ENCODE results near the gene PABPC1L.

Gene PABPC1L

GRCh38 chr20:44932916-44933315 is 23.1 kb downstream of the PABPC1L start:
- Histone ChIP-seq H3K9ac (ENCODE audit: low read length) (no peak overlapping the region), H3K27me3 (replicated peaks; ENCODE audit: insufficient read depth, low read length) (no peaks in the 10 kb centered on the region), H3K9me2 (replicated peaks; ENCODE audit: insufficient read depth, low read length) (no peaks in the 10 kb centered on the region), H2AFZ (ENCODE audit: low read length) (no peak overlapping the region), H3K79me2 (ENCODE audit: low read length) (no peaks in the 10 kb centered on the region), H3K27ac (ENCODE audit: low read length) (no peak overlapping the region), H3F3A (ENCODE audit: insufficient read depth, low read length) (no peaks in the 10 kb centered on the region), H3K4me1 (ENCODE audit: low read length) (no peaks in the 10 kb centered on the region), H3K4me2 (ENCODE audit: low read depth, low read length) (no peak overlapping the region), H3K9me3 (replicated peaks; ENCODE audit: insufficient read depth, low read length) (no peaks in the 10 kb centered on the region), H3K4me3 (ENCODE audit: low read length) (no peak overlapping the region), H3K36me3 (replicated peaks; ENCODE audit: insufficient read depth, low read length) (no peaks in the 10 kb centered on the region), H4K20me1 (ENCODE audit: insufficient read depth, low read length) (no peaks in the 10 kb centered on the region)
- DNase-seq = no peak
- TF ChIP-seq EZH2phosphoT487 (IDR thresholded peaks at IDR 0.05; ENCODE audit: low read length) (no peak), EZH2 (optimal IDR thresholded peaks at IDR 0.05; ENCODE audit: low read depth, low read length) (no peak), CTCF (IDR thresholded peaks at IDR 0.05; ENCODE audit: low read length) (no peak)

GRCh38 chr20:44936510-44936909 is 26.6 kb downstream of the PABPC1L start:
- Histone ChIP-seq H3K9me2 (replicated peaks; ENCODE audit: insufficient read depth, low read length) (no peaks in the 10 kb centered on the region), H3K9me3 (replicated peaks; ENCODE audit: insufficient read depth, low read length) (no peaks in the 10 kb centered on the region), H3F3A (ENCODE audit: insufficient read depth, low read length) (no peaks in the 10 kb centered on the region), H3K79me2 (ENCODE audit: low read length) (no peaks in the 10 kb centered on the region), H3K4me3 (ENCODE audit: low read length) (no peak overlapping the region), H3K36me3 (replicated peaks; ENCODE audit: insufficient read depth, low read length) (no peaks in the 10 kb centered on the region), H3K9ac (ENCODE audit: low read length) (no peak overlapping the region), H2AFZ (ENCODE audit: low read length) (no peak overlapping the region), H4K20me1 (ENCODE audit: insufficient read depth, low read length) (no peaks in the 10 kb centered on the region), H3K27me3 (replicated peaks; ENCODE audit: insufficient read depth, low read length) (no peaks in the 10 kb centered on the region), H3K4me1 (ENCODE audit: low read length) (no peaks in the 10 kb centered on the region), H3K4me2 (ENCODE audit: low read depth, low read length) (no peak overlapping the region), H3K27ac (ENCODE audit: low read length) (no peak overlapping the region)
- TF ChIP-seq EZH2phosphoT487 (IDR thresholded peaks at IDR 0.05; ENCODE audit: low read length) = no peak
- DNase-seq = no peak

- H3K36me3 ChIP-seq (replicated peaks; ENCODE audit: insufficient read depth, low read length) = no peaks in the 10 kb centered on the region
- no peak overlapping the region for H3K27ac ChIP-seq (ENCODE audit: low read length)
- TF ChIP-seq CTCF (IDR thresholded peaks at IDR 0.05; ENCODE audit: low read length) (no peak), EZH2 (optimal IDR thresholded peaks at IDR 0.05; ENCODE audit: low read depth, low read length) (no peak), EZH2phosphoT487 (IDR thresholded peaks at IDR 0.05; ENCODE audit: low read length) (no peak)
Observed at GRCh38 chr20:44938637-44939036, 28.8 kb downstream of the PABPC1L start.

GRCh38 chr20:44941120-44941691 is 31.3 kb downstream of the PABPC1L start:
- H3K79me2 ChIP-seq (ENCODE audit: low read length) = peaks cover 4% of the 10 kb centered on the region; the same call in 1 of the 2 replicates
- no peaks in the 10 kb centered on the region for H4K20me1 ChIP-seq (ENCODE audit: insufficient read depth, low read length)
- H3K4me2 ChIP-seq (ENCODE audit: low read depth, low read length) = no peak overlapping the region
- H3F3A ChIP-seq (ENCODE audit: insufficient read depth, low read length) = no peaks in the 10 kb centered on the region
- no peak overlapping the region for H2AFZ ChIP-seq (ENCODE audit: low read length)
- no peaks in the 10 kb centered on the region for H3K9me3 ChIP-seq (replicated peaks; ENCODE audit: insufficient read depth, low read length)
- 0 out of 2 replicates have a peak, but pooled peaks cover 6% of the 10 kb centered on the region for H3K36me3 ChIP-seq (replicated peaks; ENCODE audit: insufficient read depth, low read length)
- H3K9ac ChIP-seq (ENCODE audit: low read length) = no peak overlapping the region
- H3K27ac ChIP-seq (ENCODE audit: low read length) = no peak overlapping the region
- DNase-seq = no peak
- no peaks in the 10 kb centered on the region for H3K4me1 ChIP-seq (ENCODE audit: low read length)
- H3K4me3 ChIP-seq (ENCODE audit: low read length) = no peak overlapping the region
- TF ChIP-seq EZH2phosphoT487 (IDR thresholded peaks at IDR 0.05; ENCODE audit: low read length) (no peak), EZH2 (optimal IDR thresholded peaks at IDR 0.05; ENCODE audit: low read depth, low read length) (no peak), CTCF (IDR thresholded peaks at IDR 0.05; ENCODE audit: low read length) (no peak)
- no peaks in the 10 kb centered on the region for H3K27me3 ChIP-seq (replicated peaks; ENCODE audit: insufficient read depth, low read length)
- H3K9me2 ChIP-seq (replicated peaks; ENCODE audit: insufficient read depth, low read length) = no peaks in the 10 kb centered on the region

More at GRCh38 chr20:44938637-44939036, 28.8 kb downstream of the PABPC1L start:
- no peak for DNase-seq
- H4K20me1 ChIP-seq (ENCODE audit: insufficient read depth, low read length) = no peaks in the 10 kb centered on the region
- no peaks in the 10 kb centered on the region for H3K79me2 ChIP-seq (ENCODE audit: low read length)
- no peak overlapping the region for H3K9ac ChIP-seq (ENCODE audit: low read length)
- H2AFZ ChIP-seq (ENCODE audit: low read length) = no peak overlapping the region
- no peak overlapping the region for H3K4me2 ChIP-seq (ENCODE audit: low read depth, low read length)
- no peaks in the 10 kb centered on the region for H3K27me3 ChIP-seq (replicated peaks; ENCODE audit: insufficient read depth, low read length)
- no peaks in the 10 kb centered on the region for H3F3A ChIP-seq (ENCODE audit: insufficient read depth, low read length)
- H3K9me3 ChIP-seq (replicated peaks; ENCODE audit: insufficient read depth, low read length) = no peaks in the 10 kb centered on the region
- no peaks in the 10 kb centered on the region for H3K4me1 ChIP-seq (ENCODE audit: low read length)
- no peak overlapping the region for H3K4me3 ChIP-seq (ENCODE audit: low read length)
- H3K9me2 ChIP-seq (replicated peaks; ENCODE audit: insufficient read depth, low read length) = no peaks in the 10 kb centered on the region

All from MM.1S (cell line).